ENCODE results near the gene VAMP4. TPM values are rescaled to one million over a fixed set of nuclear protein-coding genes. Genes with fewer than 3 reads are reported as not detected.

The VAMP4 gene
- total and polyA plus RNA-seq, 2 experiments from 2014 or later: 7.3 to 7.4 TPM

GRCh38 chr1:171663036-171663853 lies 78.6 kb downstream of the VAMP4 start:
- H3K4me2 ChIP-seq: no peak overlapping the region
- no peak overlapping the region for H3K27ac ChIP-seq (ENCODE audit: low read depth)
- H3K4me3 ChIP-seq: no peak overlapping the region
- TF ChIP-seq CTCF (conservative IDR thresholded peaks at IDR 0.05; ENCODE audit: low read depth in 2 of 2): no peak
- no peak for TF ChIP-seq ZNF462 (CRISPR knock-in tag; IDR thresholded peaks at IDR 0.05)
- no peak for TF ChIP-seq POLR2AphosphoS5 (IDR thresholded peaks at IDR 0.05; ENCODE audit: low read depth)
- no peak for TF ChIP-seq EZH2phosphoT487 (IDR thresholded peaks at IDR 0.05; ENCODE audit: unreplicated experiment)
- TF ChIP-seq JUNB (IDR thresholded peaks at IDR 0.05; ENCODE audit: unreplicated experiment): no peak
- TF ChIP-seq CREB1 (CRISPR knock-in tag; IDR thresholded peaks at IDR 0.05; ENCODE audit: low read depth): no peak
- no peak for TF ChIP-seq ZNF114 (CRISPR knock-in tag; IDR thresholded peaks at IDR 0.05)
- TF ChIP-seq ETS1 (IDR thresholded peaks at IDR 0.05): no peak
- TF ChIP-seq STAT1 (IDR thresholded peaks at IDR 0.05; ENCODE audit: unreplicated experiment): no peak
- TF ChIP-seq NANOG (IDR thresholded peaks at IDR 0.05; ENCODE audit: borderline replicate concordance): no peak
- TF ChIP-seq REST (IDR thresholded peaks at IDR 0.05; ENCODE audit: unreplicated experiment): no peak
- no peak for TF ChIP-seq ZNF331 (CRISPR knock-in tag; IDR thresholded peaks at IDR 0.05; ENCODE audit: low read depth)
- no peak for TF ChIP-seq EZH2 (IDR thresholded peaks at IDR 0.05; ENCODE audit: low read depth, unreplicated experiment)
- no peak overlapping the region for H3K27ac Mint-ChIP-seq
- peak overlapping the region; percentile 11; the same call in 1 of the 2 replicates for H2AFZ ChIP-seq
- no peaks in the 10 kb centered on the region for H3K79me2 ChIP-seq (replicated peaks; ENCODE audit: insufficient read depth)
- ATAC-seq (no peak), DNase-seq (ENCODE audit: low spot score) (no peak)
- no peaks in the 10 kb centered on the region for H3K9me3 Mint-ChIP-seq
- H3K4me1 ChIP-seq (ENCODE audit: insufficient read depth): peaks cover 4% of the 10 kb centered on the region; the same call in 1 of the 2 replicates
- H3K36me3 ChIP-seq (ENCODE audit: insufficient read depth): no peaks in the 10 kb centered on the region
- no peaks in the 10 kb centered on the region for H3F3A ChIP-seq (replicated peaks; ENCODE audit: low read depth)
- no peaks in the 10 kb centered on the region for H4K20me1 ChIP-seq (replicated peaks; ENCODE audit: insufficient read depth)
- H3K36me3 Mint-ChIP-seq (ENCODE audit: low read depth): no peaks in the 10 kb centered on the region
- no peak overlapping the region for H3K4me3 Mint-ChIP-seq
- H3K27me3 ChIP-seq (ENCODE audit: insufficient read depth): no peaks in the 10 kb centered on the region
- no peaks in the 10 kb centered on the region for H3K9me2 ChIP-seq (ENCODE audit: insufficient read depth)
- no peaks in the 10 kb centered on the region for H3K27me3 Mint-ChIP-seq (ENCODE audit: insufficient read depth, low read depth, poor library complexity)
- peaks cover 12% of the 10 kb centered on the region for H3K4me1 Mint-ChIP-seq

Data from GM23338 (cell line).